Measurements from ENCODE around the gene TFIP11. TPM values are rescaled to one million over a fixed set of nuclear protein-coding genes. Genes with fewer than 3 reads are reported as not detected.

Gene TFIP11
- total RNA-seq, 1 experiment from 2014 or later: 26.9 TPM

DNA sequence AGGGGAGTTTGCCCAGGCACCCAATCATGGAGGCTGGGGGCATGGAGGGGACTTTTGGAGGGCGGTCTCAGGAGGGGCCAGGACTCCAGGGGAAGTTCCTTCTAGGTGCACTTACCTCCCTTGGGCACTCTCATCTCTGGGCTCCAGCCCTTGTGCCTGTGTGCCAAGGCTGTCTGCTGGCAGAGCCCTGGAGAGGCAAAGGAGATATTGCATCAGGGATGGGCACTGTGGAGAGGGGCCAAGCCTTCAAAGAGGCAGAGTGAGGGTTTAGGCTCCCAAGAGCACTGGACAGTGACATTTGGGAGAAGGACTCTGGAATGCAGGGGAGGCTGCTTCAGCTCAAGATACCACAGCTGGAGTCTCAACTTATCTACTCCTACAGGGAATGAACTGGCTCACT lies 32.2 kb upstream of the TFIP11 start:
- H3K27me3 Mint-ChIP-seq (ENCODE audit: low read depth): no peaks in the 10 kb centered on the region; the same call in 1 of the 2 replicates
- ATAC-seq: no peak
- peaks cover 16% of the 10 kb centered on the region for H3K4me1 Mint-ChIP-seq
- DNase-seq (ENCODE audit: low spot score): no peak
- no peaks in the 10 kb centered on the region for H3K9me3 Mint-ChIP-seq
- no peak overlapping the region for H3K27ac Mint-ChIP-seq
- ChIA-PET POLR2A (no interaction called here), CTCF (no interaction called here)
- H3K36me3 Mint-ChIP-seq: peaks cover 23% of the 10 kb centered on the region
- no peak for TF ChIP-seq ZBTB21 (CRISPR knock-in tag; IDR thresholded peaks at IDR 0.05; ENCODE audit: borderline replicate concordance)
- no peak for TF ChIP-seq FOXP1 (CRISPR knock-in tag; IDR thresholded peaks at IDR 0.05; ENCODE audit: borderline replicate concordance)
- TF ChIP-seq IRF2 (CRISPR knock-in tag; IDR thresholded peaks at IDR 0.05; ENCODE audit: borderline replicate concordance, low read depth): no peak
- TF ChIP-seq, protein P1, sequence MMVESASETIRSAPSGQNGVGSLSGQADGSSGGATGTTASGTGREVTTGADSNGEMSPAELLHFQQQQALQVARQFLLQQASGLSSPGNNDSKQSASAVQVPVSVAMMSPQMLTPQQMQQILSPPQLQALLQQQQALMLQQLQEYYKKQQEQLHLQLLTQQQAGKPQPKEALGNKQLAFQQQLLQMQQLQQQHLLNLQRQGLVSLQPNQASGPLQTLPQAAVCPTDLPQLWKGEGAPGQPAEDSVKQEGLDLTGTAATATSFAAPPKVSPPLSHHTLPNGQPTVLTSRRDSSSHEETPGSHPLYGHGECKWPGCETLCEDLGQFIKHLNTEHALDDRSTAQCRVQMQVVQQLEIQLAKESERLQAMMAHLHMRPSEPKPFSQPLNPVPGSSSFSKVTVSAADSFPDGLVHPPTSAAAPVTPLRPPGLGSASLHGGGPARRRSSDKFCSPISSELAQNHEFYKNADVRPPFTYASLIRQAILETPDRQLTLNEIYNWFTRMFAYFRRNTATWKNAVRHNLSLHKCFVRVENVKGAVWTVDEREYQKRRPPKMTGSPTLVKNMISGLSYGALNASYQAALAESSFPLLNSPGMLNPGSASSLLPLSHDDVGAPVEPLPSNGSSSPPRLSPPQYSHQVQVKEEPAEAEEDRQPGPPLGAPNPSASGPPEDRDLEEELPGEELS (CRISPR knock-in tag; IDR thresholded peaks at IDR 0.05): no peak
- TF ChIP-seq, protein P2, sequence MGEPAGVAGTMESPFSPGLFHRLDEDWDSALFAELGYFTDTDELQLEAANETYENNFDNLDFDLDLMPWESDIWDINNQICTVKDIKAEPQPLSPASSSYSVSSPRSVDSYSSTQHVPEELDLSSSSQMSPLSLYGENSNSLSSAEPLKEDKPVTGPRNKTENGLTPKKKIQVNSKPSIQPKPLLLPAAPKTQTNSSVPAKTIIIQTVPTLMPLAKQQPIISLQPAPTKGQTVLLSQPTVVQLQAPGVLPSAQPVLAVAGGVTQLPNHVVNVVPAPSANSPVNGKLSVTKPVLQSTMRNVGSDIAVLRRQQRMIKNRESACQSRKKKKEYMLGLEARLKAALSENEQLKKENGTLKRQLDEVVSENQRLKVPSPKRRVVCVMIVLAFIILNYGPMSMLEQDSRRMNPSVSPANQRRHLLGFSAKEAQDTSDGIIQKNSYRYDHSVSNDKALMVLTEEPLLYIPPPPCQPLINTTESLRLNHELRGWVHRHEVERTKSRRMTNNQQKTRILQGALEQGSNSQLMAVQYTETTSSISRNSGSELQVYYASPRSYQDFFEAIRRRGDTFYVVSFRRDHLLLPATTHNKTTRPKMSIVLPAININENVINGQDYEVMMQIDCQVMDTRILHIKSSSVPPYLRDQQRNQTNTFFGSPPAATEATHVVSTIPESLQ (CRISPR knock-in tag; IDR thresholded peaks at IDR 0.05): no peak
- TF ChIP-seq, protein P3, sequence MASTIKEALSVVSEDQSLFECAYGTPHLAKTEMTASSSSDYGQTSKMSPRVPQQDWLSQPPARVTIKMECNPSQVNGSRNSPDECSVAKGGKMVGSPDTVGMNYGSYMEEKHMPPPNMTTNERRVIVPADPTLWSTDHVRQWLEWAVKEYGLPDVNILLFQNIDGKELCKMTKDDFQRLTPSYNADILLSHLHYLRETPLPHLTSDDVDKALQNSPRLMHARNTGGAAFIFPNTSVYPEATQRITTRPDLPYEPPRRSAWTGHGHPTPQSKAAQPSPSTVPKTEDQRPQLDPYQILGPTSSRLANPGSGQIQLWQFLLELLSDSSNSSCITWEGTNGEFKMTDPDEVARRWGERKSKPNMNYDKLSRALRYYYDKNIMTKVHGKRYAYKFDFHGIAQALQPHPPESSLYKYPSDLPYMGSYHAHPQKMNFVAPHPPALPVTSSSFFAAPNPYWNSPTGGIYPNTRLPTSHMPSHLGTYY (CRISPR knock-in tag; IDR thresholded peaks at IDR 0.05): no peak
- no peak for TF ChIP-seq NFYB (CRISPR knock-in tag; conservative IDR thresholded peaks at IDR 0.05; ENCODE audit: low read depth)
- no peak for TF ChIP-seq MXD4 (CRISPR knock-in tag; IDR thresholded peaks at IDR 0.05; ENCODE audit: borderline replicate concordance)
- TF ChIP-seq, protein P4, sequence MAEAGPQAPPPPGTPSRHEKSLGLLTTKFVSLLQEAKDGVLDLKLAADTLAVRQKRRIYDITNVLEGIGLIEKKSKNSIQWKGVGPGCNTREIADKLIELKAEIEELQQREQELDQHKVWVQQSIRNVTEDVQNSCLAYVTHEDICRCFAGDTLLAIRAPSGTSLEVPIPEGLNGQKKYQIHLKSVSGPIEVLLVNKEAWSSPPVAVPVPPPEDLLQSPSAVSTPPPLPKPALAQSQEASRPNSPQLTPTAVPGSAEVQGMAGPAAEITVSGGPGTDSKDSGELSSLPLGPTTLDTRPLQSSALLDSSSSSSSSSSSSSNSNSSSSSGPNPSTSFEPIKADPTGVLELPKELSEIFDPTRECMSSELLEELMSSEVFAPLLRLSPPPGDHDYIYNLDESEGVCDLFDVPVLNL (CRISPR knock-in tag; IDR thresholded peaks at IDR 0.05; ENCODE audit: borderline replicate concordance, low read depth): no peak
- TF ChIP-seq, protein P5, sequence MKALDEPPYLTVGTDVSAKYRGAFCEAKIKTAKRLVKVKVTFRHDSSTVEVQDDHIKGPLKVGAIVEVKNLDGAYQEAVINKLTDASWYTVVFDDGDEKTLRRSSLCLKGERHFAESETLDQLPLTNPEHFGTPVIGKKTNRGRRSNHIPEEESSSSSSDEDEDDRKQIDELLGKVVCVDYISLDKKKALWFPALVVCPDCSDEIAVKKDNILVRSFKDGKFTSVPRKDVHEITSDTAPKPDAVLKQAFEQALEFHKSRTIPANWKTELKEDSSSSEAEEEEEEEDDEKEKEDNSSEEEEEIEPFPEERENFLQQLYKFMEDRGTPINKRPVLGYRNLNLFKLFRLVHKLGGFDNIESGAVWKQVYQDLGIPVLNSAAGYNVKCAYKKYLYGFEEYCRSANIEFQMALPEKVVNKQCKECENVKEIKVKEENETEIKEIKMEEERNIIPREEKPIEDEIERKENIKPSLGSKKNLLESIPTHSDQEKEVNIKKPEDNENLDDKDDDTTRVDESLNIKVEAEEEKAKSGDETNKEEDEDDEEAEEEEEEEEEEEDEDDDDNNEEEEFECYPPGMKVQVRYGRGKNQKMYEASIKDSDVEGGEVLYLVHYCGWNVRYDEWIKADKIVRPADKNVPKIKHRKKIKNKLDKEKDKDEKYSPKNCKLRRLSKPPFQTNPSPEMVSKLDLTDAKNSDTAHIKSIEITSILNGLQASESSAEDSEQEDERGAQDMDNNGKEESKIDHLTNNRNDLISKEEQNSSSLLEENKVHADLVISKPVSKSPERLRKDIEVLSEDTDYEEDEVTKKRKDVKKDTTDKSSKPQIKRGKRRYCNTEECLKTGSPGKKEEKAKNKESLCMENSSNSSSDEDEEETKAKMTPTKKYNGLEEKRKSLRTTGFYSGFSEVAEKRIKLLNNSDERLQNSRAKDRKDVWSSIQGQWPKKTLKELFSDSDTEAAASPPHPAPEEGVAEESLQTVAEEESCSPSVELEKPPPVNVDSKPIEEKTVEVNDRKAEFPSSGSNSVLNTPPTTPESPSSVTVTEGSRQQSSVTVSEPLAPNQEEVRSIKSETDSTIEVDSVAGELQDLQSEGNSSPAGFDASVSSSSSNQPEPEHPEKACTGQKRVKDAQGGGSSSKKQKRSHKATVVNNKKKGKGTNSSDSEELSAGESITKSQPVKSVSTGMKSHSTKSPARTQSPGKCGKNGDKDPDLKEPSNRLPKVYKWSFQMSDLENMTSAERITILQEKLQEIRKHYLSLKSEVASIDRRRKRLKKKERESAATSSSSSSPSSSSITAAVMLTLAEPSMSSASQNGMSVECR (CRISPR knock-in tag; IDR thresholded peaks at IDR 0.05; ENCODE audit: borderline replicate concordance): no peak
- TF ChIP-seq, protein P6, sequence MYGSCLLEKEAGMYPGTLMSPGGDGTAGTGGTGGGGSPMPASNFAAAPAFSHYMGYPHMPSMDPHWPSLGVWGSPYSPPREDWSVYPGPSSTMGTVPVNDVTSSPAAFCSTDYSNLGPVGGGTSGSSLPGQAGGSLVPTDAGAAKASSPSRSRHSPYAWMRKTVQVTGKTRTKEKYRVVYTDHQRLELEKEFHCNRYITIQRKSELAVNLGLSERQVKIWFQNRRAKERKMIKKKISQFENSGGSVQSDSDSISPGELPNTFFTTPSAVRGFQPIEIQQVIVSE (CRISPR knock-in tag; IDR thresholded peaks at IDR 0.05; ENCODE audit: borderline replicate concordance): no peak
- TF ChIP-seq SMAD3 (CRISPR knock-in tag; IDR thresholded peaks at IDR 0.05; ENCODE audit: borderline replicate concordance): no peak
- no peak overlapping the region for H3K4me3 Mint-ChIP-seq

DNA sequence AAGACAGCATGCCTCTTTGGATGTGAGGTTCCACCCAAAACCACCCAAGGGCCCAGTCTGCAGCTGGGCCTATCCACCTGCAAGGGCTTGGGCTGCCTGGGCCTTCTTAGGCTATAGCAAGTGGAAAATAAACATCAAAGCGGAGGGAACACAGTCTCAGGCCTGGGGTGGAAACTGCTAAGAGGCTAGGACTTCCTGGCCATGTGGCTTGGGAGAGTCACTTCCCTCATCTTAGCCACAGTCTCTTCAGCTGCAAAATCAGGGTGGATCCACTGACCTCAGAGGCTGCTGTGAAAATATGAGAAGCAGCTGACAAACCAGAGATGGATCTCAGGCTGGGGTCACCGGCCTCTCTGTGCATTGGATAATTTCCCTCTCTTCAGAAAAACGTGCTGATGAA lies 30.6 kb upstream of the TFIP11 start:
- DNase-seq (ENCODE audit: low spot score) (no peak), ATAC-seq (no peak)
- CTCF ChIA-PET: no interaction called here
- Mint-ChIP-seq H3K36me3 (peaks cover 32% of the 10 kb centered on the region), H3K9me3 (no peaks in the 10 kb centered on the region), H3K27ac (no peak overlapping the region; the same call in 1 of the 2 replicates), H3K4me3 (no peak overlapping the region), H3K27me3 (ENCODE audit: low read depth) (no peaks in the 10 kb centered on the region; the same call in 1 of the 2 replicates), H3K4me1 (peaks cover 1% of the 10 kb centered on the region; the same call in 1 of the 2 replicates)
- TF ChIP-seq EMX1 (CRISPR knock-in tag; IDR thresholded peaks at IDR 0.05) (no peak), IRF2 (CRISPR knock-in tag; IDR thresholded peaks at IDR 0.05; ENCODE audit: borderline replicate concordance, low read depth) (no peak), CBFB (CRISPR knock-in tag; IDR thresholded peaks at IDR 0.05; ENCODE audit: low read depth) (no peak), CREM (CRISPR knock-in tag; IDR thresholded peaks at IDR 0.05) (no peak), ZNF138 (CRISPR knock-in tag; conservative IDR thresholded peaks at IDR 0.05) (no peak)
- TF ChIP-seq, protein P7, sequence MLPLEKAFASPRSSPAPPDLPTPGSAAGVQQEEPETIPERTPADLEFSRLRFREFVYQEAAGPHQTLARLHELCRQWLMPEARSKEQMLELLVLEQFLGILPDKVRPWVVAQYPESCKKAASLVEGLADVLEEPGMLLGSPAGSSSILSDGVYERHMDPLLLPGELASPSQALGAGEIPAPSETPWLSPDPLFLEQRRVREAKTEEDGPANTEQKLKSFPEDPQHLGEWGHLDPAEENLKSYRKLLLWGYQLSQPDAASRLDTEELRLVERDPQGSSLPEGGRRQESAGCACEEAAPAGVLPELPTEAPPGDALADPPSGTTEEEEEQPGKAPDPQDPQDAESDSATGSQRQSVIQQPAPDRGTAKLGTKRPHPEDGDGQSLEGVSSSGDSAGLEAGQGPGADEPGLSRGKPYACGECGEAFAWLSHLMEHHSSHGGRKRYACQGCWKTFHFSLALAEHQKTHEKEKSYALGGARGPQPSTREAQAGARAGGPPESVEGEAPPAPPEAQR (CRISPR knock-in tag; IDR thresholded peaks at IDR 0.05): no peak
- POLR2A ChIA-PET: interaction anchor here (0.9 kb wide), 1 partner anchor 25 kb away, joined by 3 read pairs; no protein-coding TSS in a partner anchor
